Activated CD4-positive, alpha-beta memory T cell treated with anti-CD3 and anti-CD28 coated beads, Interleukin-2, amount 10 ng/mL, durations not matched to agents 7 days and 5 days (primary cell): ENCODE results near the gene CAMK2D. TPM values are rescaled to one million over a fixed set of nuclear protein-coding genes. Genes with fewer than 3 reads are reported as not detected.

Experiments
- CTCF ChIA-PET: fragments of 350-600 bp; sonication (Branson Sonifier 250); formaldehyde crosslinking; loops from one replicate; lab custom pipeline; 2021; ENCODE audit warnings: antibody characterized with exemption, inconsistent platforms; lab: Charles Lee
- POLR2A ChIA-PET: fragments of 350-600 bp; sonication (Branson Sonifier 250); formaldehyde crosslinking; loops from one replicate; lab custom pipeline; 2021; ENCODE audit warnings: antibody characterized with exemption; lab: Charles Lee
- DNase-seq: peaks from one replicate; pipeline ENCODE4 v3.0.0-alpha.2; 2020
- H3K27ac Mint-ChIP-seq: one replicate; pipeline ENCODE4 v1.8.0; 2021; ENCODE audit warnings: mild to moderate bottlenecking, mixed read lengths
- H3K27me3 Mint-ChIP-seq: one replicate; pipeline ENCODE4 v1.8.0; 2021; ENCODE audit warnings: mixed read lengths
- H3K36me3 Mint-ChIP-seq: one replicate; pipeline ENCODE4 v1.8.0; 2021; ENCODE audit warnings: low read depth, mixed read lengths
- H3K4me1 Mint-ChIP-seq: one replicate; pipeline ENCODE4 v1.8.0; 2021; ENCODE audit warnings: mixed read lengths
- H3K4me3 Mint-ChIP-seq: one replicate; pipeline ENCODE4 v1.8.0; 2021; ENCODE audit warnings: mild to moderate bottlenecking, mixed read lengths
- H3K9me3 Mint-ChIP-seq: one replicate; pipeline ENCODE4 v1.8.0; 2021; ENCODE audit warnings: mixed read lengths
- total RNA-seq, 2 experiments: library from RNA; stranded (reverse); gene quantifications; one replicate each; pipeline ENCODE4 v1.2.3, GENCODE V29; 2021

CAMK2D gene
- total RNA-seq, 2 experiments from 2014 or later = 41.7 to 43.0 TPM

GRCh38 chr4:113556382-113557134 lies 205.0 kb downstream of the CAMK2D start:
- Mint-ChIP-seq H3K4me3 (no peak overlapping the region), H3K36me3 (peaks cover 14% of the 10 kb centered on the region), H3K9me3 (no peaks in the 10 kb centered on the region), H3K4me1 (no peaks in the 10 kb centered on the region), H3K27me3 (no peaks in the 10 kb centered on the region), H3K27ac (no peak overlapping the region)
- CTCF ChIA-PET = interaction anchor here (1.3 to 2.6 kb wide), 2 partner anchors 9 to 11 kb away, joined by 4 to 13 read pairs; no protein-coding TSS in a partner anchor
- POLR2A ChIA-PET = interaction anchor here (1.1 to 1.4 kb wide), 2 partner anchors 9 to 204 kb away, joined by 3 to 4 read pairs; no protein-coding TSS in a partner anchor
- DNase-seq = no peak

- Mint-ChIP-seq H3K4me3 (no peak overlapping the region), H3K27me3 (no peaks in the 10 kb centered on the region), H3K36me3 (peaks cover 14% of the 10 kb centered on the region), H3K4me1 (no peaks in the 10 kb centered on the region), H3K27ac (no peak overlapping the region), H3K9me3 (no peaks in the 10 kb centered on the region)
- ChIA-PET POLR2A (no interaction called here), CTCF (interaction anchor here (2.6 kb wide), 1 partner anchor 8 kb away, joined by 13 read pairs; no protein-coding TSS in a partner anchor)
- no peak for DNase-seq
Observed at GRCh38 chr4:113555868-113556267, 205.7 kb downstream of the CAMK2D start.

GRCh38 chr4:113553082-113553481 lies 208.5 kb downstream of the CAMK2D start:
- Mint-ChIP-seq H3K9me3 (no peaks in the 10 kb centered on the region), H3K27ac (no peak overlapping the region), H3K36me3 (peaks cover 14% of the 10 kb centered on the region), H3K4me1 (peaks cover 5% of the 10 kb centered on the region), H3K27me3 (no peaks in the 10 kb centered on the region), H3K4me3 (no peak overlapping the region)
- POLR2A ChIA-PET = interaction anchor here (1.3 kb wide), 1 partner anchor 208 kb away, joined by 3 read pairs; no protein-coding TSS in a partner anchor
- CTCF ChIA-PET = no interaction called here
- DNase-seq = no peak

- H3K27me3 Mint-ChIP-seq = no peaks in the 10 kb centered on the region
- H3K36me3 Mint-ChIP-seq = peaks cover 16% of the 10 kb centered on the region
- H3K27ac Mint-ChIP-seq = no peak overlapping the region
- DNase-seq = no peak
- no peak overlapping the region for H3K4me3 Mint-ChIP-seq
- ChIA-PET CTCF (interaction anchor here (1.2 kb wide), 1 partner anchor 14 kb away, joined by 3 read pairs; no protein-coding TSS in a partner anchor), POLR2A (no interaction called here)
- no peaks in the 10 kb centered on the region for H3K9me3 Mint-ChIP-seq
- peaks cover 17% of the 10 kb centered on the region for H3K4me1 Mint-ChIP-seq
Observed at GRCh38 chr4:113550510-113550909, 211.0 kb downstream of the CAMK2D start.

GRCh38 chr4:113548303-113548702 lies 213.2 kb downstream of the CAMK2D start:
- POLR2A ChIA-PET = interaction anchor here (0.8 to 3.0 kb wide), 10 partner anchors 9 to 352 kb away, joined by 3 to 31 read pairs (median 6); no protein-coding TSS in a partner anchor
- CTCF ChIA-PET = interaction anchor here (0.6 to 2.3 kb wide), 28 partner anchors 9 to 405 kb away, joined by 3 to 30 read pairs (median 4); no protein-coding TSS in a partner anchor
- no peak overlapping the region for H3K27ac Mint-ChIP-seq
- H3K9me3 Mint-ChIP-seq = no peaks in the 10 kb centered on the region
- no peaks in the 10 kb centered on the region for H3K27me3 Mint-ChIP-seq
- peaks cover 20% of the 10 kb centered on the region for H3K36me3 Mint-ChIP-seq
- no peak overlapping the region for H3K4me3 Mint-ChIP-seq
- H3K4me1 Mint-ChIP-seq = peaks cover 17% of the 10 kb centered on the region
- DNase-seq = no peak

GRCh38 chr4:113547487-113548042 lies 214.0 kb downstream of the CAMK2D start:
- H3K9me3 Mint-ChIP-seq = no peaks in the 10 kb centered on the region
- no peaks in the 10 kb centered on the region for H3K27me3 Mint-ChIP-seq
- H3K27ac Mint-ChIP-seq = peak overlapping the region; percentile 45
- ChIA-PET POLR2A (interaction anchor here (0.8 to 3.0 kb wide), 13 partner anchors 8 to 353 kb away, joined by 3 to 31 read pairs (median 5); no protein-coding TSS in a partner anchor), CTCF (interaction anchor here (0.6 to 2.3 kb wide), 29 partner anchors 8 to 406 kb away, joined by 3 to 30 read pairs (median 4); no protein-coding TSS in a partner anchor)
- H3K36me3 Mint-ChIP-seq = peaks cover 21% of the 10 kb centered on the region
- peaks cover 19% of the 10 kb centered on the region for H3K4me1 Mint-ChIP-seq
- no peak overlapping the region for H3K4me3 Mint-ChIP-seq
- peak; percentile 94 for DNase-seq

- no peaks in the 10 kb centered on the region for H3K27me3 Mint-ChIP-seq
- CTCF ChIA-PET = interaction anchor here (1.6 kb wide), 1 partner anchor 22 kb away, joined by 4 read pairs; no protein-coding TSS in a partner anchor
- peaks cover 17% of the 10 kb centered on the region for H3K36me3 Mint-ChIP-seq
- no peak for DNase-seq
- POLR2A ChIA-PET = no interaction called here
- no peak overlapping the region for H3K4me3 Mint-ChIP-seq
- H3K27ac Mint-ChIP-seq = no peak overlapping the region
- peaks cover 19% of the 10 kb centered on the region for H3K4me1 Mint-ChIP-seq
- no peaks in the 10 kb centered on the region for H3K9me3 Mint-ChIP-seq
Observed at GRCh38 chr4:113541933-113542332, 219.6 kb downstream of the CAMK2D start.

- no peak overlapping the region for H3K4me3 Mint-ChIP-seq
- no peaks in the 10 kb centered on the region for H3K27me3 Mint-ChIP-seq
- no peak overlapping the region for H3K27ac Mint-ChIP-seq
- H3K9me3 Mint-ChIP-seq = no peaks in the 10 kb centered on the region
- H3K36me3 Mint-ChIP-seq = peaks cover 18% of the 10 kb centered on the region
- POLR2A ChIA-PET = no interaction called here
- CTCF ChIA-PET = interaction anchor here (1.6 kb wide), 1 partner anchor 23 kb away, joined by 4 read pairs; no protein-coding TSS in a partner anchor
- DNase-seq = no peak
- peaks cover 18% of the 10 kb centered on the region for H3K4me1 Mint-ChIP-seq
Observed at GRCh38 chr4:113540859-113541258, 220.7 kb downstream of the CAMK2D start.

GRCh38 chr4:113539408-113539807 lies 222.1 kb downstream of the CAMK2D start:
- CTCF ChIA-PET = interaction anchor here (1.4 kb wide), 1 partner anchor 9 kb away, joined by 4 read pairs; no protein-coding TSS in a partner anchor
- no peak overlapping the region for H3K27ac Mint-ChIP-seq

DNA sequence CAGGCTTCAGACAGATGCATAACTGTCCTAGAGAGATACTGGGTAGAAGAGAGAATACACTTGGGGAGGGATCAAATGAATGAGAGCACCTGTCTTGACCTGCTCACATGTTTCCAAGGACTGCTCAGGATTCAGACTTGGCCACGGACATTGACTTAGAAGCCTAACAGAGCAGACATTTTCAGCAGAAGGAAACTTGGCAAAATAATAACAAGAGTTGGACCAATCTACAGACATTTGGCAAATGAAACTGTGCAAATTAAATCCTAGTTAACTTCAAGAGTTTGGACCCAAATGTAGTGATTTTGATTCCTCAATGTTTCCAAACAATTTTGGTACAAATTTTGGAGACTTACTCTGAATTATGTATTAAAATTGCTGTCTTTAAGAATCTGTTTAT lies 223.9 kb downstream of the CAMK2D start:
- POLR2A ChIA-PET = no interaction called here
- Mint-ChIP-seq H3K4me3 (no peak overlapping the region), H3K4me1 (peaks cover 16% of the 10 kb centered on the region), H3K27ac (no peak overlapping the region), H3K36me3 (peaks cover 22% of the 10 kb centered on the region), H3K9me3 (no peaks in the 10 kb centered on the region), H3K27me3 (no peaks in the 10 kb centered on the region)
- CTCF ChIA-PET = no interaction called here
- no peak for DNase-seq

More at GRCh38 chr4:113539408-113539807, 222.1 kb downstream of the CAMK2D start:
- no peaks in the 10 kb centered on the region for H3K27me3 Mint-ChIP-seq
- H3K9me3 Mint-ChIP-seq = no peaks in the 10 kb centered on the region
- peaks cover 26% of the 10 kb centered on the region for H3K36me3 Mint-ChIP-seq
- POLR2A ChIA-PET = interaction anchor here (0.7 to 1.5 kb wide), 2 partner anchors 8 to 98 kb away, joined by 3 to 5 read pairs; no protein-coding TSS in a partner anchor
- H3K4me3 Mint-ChIP-seq = no peak overlapping the region
- H3K4me1 Mint-ChIP-seq = peaks cover 18% of the 10 kb centered on the region
- no peak for DNase-seq

DNA sequence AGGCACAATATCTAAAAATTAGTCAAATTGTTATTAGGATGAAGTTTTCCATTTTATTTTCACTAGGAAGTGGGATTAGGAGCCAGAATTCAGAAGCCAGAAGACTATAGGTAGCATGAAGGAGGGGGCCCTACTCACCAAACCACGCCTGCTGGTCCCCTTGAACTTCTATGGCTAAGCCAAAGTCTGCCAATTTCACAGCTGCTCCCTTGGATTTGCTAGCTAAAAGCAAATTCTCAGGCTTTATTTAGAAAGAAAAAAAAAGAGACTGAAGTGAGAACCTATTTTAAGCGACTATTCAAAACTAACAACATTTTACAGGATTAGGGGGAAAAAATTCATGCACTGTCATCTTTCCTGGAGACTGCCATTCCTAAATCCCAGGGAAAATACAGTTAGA lies 224.3 kb downstream of the CAMK2D start:
- no peak overlapping the region for H3K27ac Mint-ChIP-seq
- peaks cover 15% of the 10 kb centered on the region for H3K4me1 Mint-ChIP-seq
- H3K4me3 Mint-ChIP-seq = no peak overlapping the region
- ChIA-PET CTCF (no interaction called here), POLR2A (no interaction called here)
- no peak for DNase-seq
- peaks cover 23% of the 10 kb centered on the region for H3K36me3 Mint-ChIP-seq
- H3K27me3 Mint-ChIP-seq = no peaks in the 10 kb centered on the region
- no peaks in the 10 kb centered on the region for H3K9me3 Mint-ChIP-seq

DNA sequence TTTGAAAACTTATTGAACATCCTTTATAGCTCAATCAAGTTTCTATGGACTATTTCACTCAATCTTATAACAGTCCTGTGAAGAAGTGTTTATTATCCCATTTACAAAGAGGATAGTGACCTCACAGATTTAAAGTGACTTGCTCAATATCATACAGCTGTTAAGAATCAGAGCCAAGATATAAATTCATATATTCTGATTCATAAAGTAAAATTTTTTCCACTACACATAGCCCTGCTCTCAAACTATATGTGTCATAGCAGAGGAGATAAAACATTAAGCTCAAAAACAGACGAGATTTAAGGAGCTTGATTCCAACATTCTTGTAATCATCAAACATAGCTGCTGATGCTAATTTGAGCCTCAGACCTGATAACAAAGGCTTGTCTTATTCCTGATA lies 226.8 kb downstream of the CAMK2D start:
- Mint-ChIP-seq H3K4me3 (no peak overlapping the region), H3K27me3 (no peaks in the 10 kb centered on the region), H3K36me3 (peaks cover 36% of the 10 kb centered on the region), H3K9me3 (no peaks in the 10 kb centered on the region), H3K4me1 (peaks cover 6% of the 10 kb centered on the region), H3K27ac (no peak overlapping the region)
- ChIA-PET POLR2A (no interaction called here), CTCF (interaction anchor here (1.6 kb wide), 1 partner anchor 13 kb away, joined by 5 read pairs; no protein-coding TSS in a partner anchor)
- DNase-seq = no peak

- CTCF ChIA-PET = no interaction called here
- POLR2A ChIA-PET = no interaction called here
Observed at GRCh38 chr4:113531572-113531971, 230.0 kb downstream of the CAMK2D start.

More at GRCh38 chr4:113531572-113531971, 230.0 kb downstream of the CAMK2D start:
- no peaks in the 10 kb centered on the region for H3K4me1 Mint-ChIP-seq
- H3K27me3 Mint-ChIP-seq = no peaks in the 10 kb centered on the region
- no peak for DNase-seq
- peaks cover 34% of the 10 kb centered on the region for H3K36me3 Mint-ChIP-seq
- H3K27ac Mint-ChIP-seq = no peak overlapping the region
- no peaks in the 10 kb centered on the region for H3K9me3 Mint-ChIP-seq
- H3K4me3 Mint-ChIP-seq = no peak overlapping the region
